ENCODE results near the gene ABCA7. TPM values are rescaled to one million over a fixed set of nuclear protein-coding genes. Genes with fewer than 3 reads are reported as not detected.
A peak's percentile ranks its signal among the peaks of the same experiment; 100 is the strongest.

Gene ABCA7
- total and polyA plus RNA-seq, 9 donors = 1.4 to 10.5 (median 2.5) TPM

- TF ChIP-seq POLR2A (IDR thresholded peaks at IDR 0.05) (no peak), CTCF (IDR thresholded peaks at IDR 0.05) (no peak), EP300 (IDR thresholded peaks at IDR 0.05) (no peak)
- H3K4me1 ChIP-seq (ENCODE audit: insufficient read depth) = peaks cover 12% of the 10 kb centered on the region
- 0 to 1% (median 1%) methylated on average over 19 of the region's 19 CpGs for WGBS, 3 donors
- no peaks in the 10 kb centered on the region for H3K9me3 ChIP-seq
- intact Hi-C loops (cut with DNase I) = no loop called here
- H3K27me3 ChIP-seq = no peaks in the 10 kb centered on the region
- DNase-seq = no peak
- no peaks in the 10 kb centered on the region for H3K36me3 ChIP-seq
- peak overlapping the region; percentile 77 for H3K4me3 ChIP-seq
- H3K27ac ChIP-seq = peak overlapping the region in 1 of 2 donors; percentile 58
Observed at GRCh38 chr19:1094655-1094977, 54.7 kb downstream of the ABCA7 start.

GRCh38 chr19:1094978-1095701, 55.2 kb downstream of the ABCA7 start, which contains the start of gene POLR2E:
POLR2E (minus strand) TSS chr19:1095375; CDS start chr19:1095315, 60 bp downstream.
- peak; percentile 99 for DNase-seq
- no peak for TF ChIP-seq EP300 (IDR thresholded peaks at IDR 0.05)
- TF ChIP-seq POLR2A (IDR thresholded peaks at IDR 0.05) = peak; percentile 64
- TF ChIP-seq CTCF (IDR thresholded peaks at IDR 0.05) = no peak

GRCh38 chr19:1097810-1098176, 57.9 kb downstream of the ABCA7 start:
- H3K27ac ChIP-seq = peak overlapping the region; percentile 24 to 45
- intact Hi-C loops (cut with DNase I) = loop anchor here in 2 of 4 donors (5.0 kb wide), 2 partner anchors 70 to 80 kb away; partner anchors contain the start of gene CNN2 (in 1 of the 2)
- no peaks in the 10 kb centered on the region for H3K9me3 ChIP-seq
- H3K4me3 ChIP-seq = no peak overlapping the region
- H3K36me3 ChIP-seq = no peaks in the 10 kb centered on the region
- WGBS, 3 donors = 68 to 80% (median 72%) methylated on average over 7 of the region's 7 CpGs
- TF ChIP-seq CTCF (IDR thresholded peaks at IDR 0.05) = no peak
- TF ChIP-seq EP300 (IDR thresholded peaks at IDR 0.05) = no peak
- no peak for TF ChIP-seq POLR2A (IDR thresholded peaks at IDR 0.05)
- peaks cover 23% of the 10 kb centered on the region for H3K4me1 ChIP-seq (ENCODE audit: insufficient read depth)
- DNase-seq = no peak
- H3K27me3 ChIP-seq = no peaks in the 10 kb centered on the region

More at GRCh38 chr19:1094978-1095701, 55.2 kb downstream of the ABCA7 start, which contains the start of gene POLR2E:
- intact Hi-C loops (cut with DNase I) = loop anchor here in 2 of 4 donors (5.0 kb wide), 2 partner anchors 68 to 78 kb away; partner anchors contain the start of gene CNN2 (in 1 of the 2)
- H3K9me3 ChIP-seq = no peaks in the 10 kb centered on the region
- H3K36me3 ChIP-seq = no peaks in the 10 kb centered on the region
- peak within 1 kb of the TSS in 1 of 2 donors; percentile 58 for H3K27ac ChIP-seq
- peak within 1 kb of the TSS; percentile 77 for H3K4me3 ChIP-seq
- peaks cover 12% of the 10 kb centered on the region for H3K4me1 ChIP-seq (ENCODE audit: insufficient read depth)
- 0% methylated on average over 26 to 81 of the region's 81 CpGs for WGBS, 3 donors
- H3K27me3 ChIP-seq = no peaks in the 10 kb centered on the region

GRCh38 chr19:1098177-1099051, 58.5 kb downstream of the ABCA7 start:
- intact Hi-C loops (cut with DNase I) = loop anchor here in 2 of 4 donors (5.0 kb wide), 2 partner anchors 71 to 81 kb away; partner anchors contain the start of gene CNN2 (in 1 of the 2)
- Histone ChIP-seq H3K4me3 (no peak overlapping the region), H3K36me3 (no peaks in the 10 kb centered on the region), H3K9me3 (no peaks in the 10 kb centered on the region), H3K27me3 (no peaks in the 10 kb centered on the region), H3K4me1 (ENCODE audit: insufficient read depth) (peaks cover 29% of the 10 kb centered on the region), H3K27ac (peak overlapping the region; percentile 24 to 45)
- DNase-seq = no peak
- WGBS, 3 donors = 41 to 47% (median 46%) methylated on average over 15 of the region's 15 CpGs
- TF ChIP-seq EP300 (IDR thresholded peaks at IDR 0.05) (no peak), CTCF (IDR thresholded peaks at IDR 0.05) (no peak), POLR2A (IDR thresholded peaks at IDR 0.05) (no peak)
